HG02884 (cell line): ENCODE measurements around the gene UBE2S.

Experiments
- ATAC-seq: cut with Tn5 transposase; IDR thresholded peaks from one replicate; pipeline ENCODE4 v1.9.1; 2021; ENCODE audit warnings: mild to moderate bottlenecking, moderate library complexity; ENCODE audit not compliant: unreplicated experiment

The UBE2S gene

DNA sequence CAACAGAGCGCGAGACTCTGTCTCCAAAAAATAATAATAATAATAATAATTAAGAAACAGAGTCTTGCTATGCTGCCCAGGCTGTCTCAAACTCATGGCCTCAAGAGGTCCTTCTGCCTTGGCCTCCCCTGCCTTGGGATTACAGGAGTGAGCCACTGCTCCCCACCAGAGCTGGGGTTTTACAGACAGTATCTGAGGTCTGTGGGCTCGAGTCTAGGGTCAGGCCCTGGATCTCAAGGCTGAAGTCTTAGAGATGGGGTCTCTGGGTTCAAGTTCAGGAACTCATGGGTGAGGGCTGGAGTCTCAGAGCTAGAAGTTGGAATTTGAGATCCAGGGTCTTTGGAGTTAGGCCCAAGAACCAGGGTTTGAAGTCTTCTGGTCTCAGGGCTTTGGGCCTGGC is 40.8 kb downstream of the UBE2S start:
- ATAC-seq: no peak

DNA sequence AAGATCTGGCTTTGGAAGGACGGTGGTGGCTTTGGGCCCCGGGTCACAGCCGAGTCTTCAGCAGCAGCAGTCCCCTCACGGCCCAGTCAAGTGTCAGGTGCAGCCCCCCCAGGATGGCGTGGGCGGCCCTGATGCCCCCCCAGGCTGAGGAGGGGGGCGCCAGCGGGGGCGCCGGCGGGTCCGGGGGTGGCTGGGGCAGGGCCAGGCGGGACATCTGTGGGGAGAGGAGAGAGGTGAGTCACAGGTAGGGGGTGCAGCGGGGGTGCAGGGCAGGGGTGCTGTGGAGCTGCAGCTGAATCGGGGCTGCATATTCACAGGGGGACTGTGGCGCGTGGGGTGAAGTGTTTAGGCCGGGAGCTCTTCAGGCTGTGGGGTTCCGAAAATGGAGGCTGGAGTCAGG is 41.6 kb downstream of the UBE2S start:
- no peak for ATAC-seq

DNA sequence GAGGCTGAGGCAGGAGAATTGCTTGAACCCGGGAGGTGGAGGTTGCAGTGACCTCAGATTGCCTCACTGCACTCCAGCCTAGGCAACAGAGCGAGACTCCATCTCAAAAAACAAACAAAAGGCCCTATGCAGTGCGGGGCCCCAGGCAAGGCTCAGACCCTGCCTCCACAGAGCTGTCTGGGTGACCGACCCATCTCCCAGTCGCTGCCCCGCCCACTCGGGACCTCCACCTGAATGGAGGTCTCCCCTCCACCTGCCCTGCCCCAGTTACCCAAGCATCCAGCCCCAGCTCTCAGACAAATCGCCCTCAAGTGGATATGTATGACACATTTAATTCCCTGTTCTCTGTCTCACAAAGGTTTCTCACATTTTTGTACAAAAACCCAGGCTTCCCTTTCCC is 42.3 kb downstream of the UBE2S start:
- ATAC-seq: no peak

DNA sequence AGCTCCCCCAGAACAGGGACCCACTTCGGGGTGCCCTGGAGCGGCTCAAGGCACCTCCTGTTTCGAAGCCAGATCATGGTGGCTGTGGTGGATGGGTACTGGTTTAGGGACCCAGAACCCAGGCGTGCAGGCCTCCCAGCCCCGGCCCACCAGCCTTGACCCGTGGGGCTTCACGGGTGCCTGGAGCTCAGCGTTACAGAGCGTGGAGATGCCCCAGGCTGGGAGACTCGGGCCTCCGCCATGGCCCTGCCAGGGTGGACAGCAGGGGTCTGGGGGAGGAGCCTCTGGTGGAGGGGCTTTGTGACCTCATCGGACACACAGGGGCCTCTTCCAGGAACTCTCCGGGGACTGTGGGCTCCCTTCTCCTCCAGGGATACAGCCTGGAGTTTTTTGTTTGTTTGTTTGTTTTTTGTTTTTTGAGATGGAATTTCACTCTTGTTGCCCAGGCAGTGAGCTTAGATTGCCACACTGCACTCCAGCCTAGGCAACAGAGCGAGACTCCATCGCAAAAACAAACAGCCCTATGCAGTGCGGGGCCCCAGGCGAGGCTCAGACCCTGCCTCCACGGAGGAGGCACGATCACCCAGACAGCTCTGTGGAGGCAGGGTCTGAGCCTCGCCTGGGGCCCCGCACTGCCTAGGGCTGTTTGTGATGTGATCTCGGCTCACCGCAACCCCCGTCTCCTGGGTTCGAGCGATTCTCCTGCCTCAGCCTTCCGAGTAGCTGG is 44.4 kb downstream of the UBE2S start, which contains the start of gene GARIN5B:
TSS of gene GARIN5B (minus strand) at position 271 of the 727 bp plus-strand sequence. CDS start at position 77, 194 bp downstream.
- no peak for ATAC-seq

DNA sequence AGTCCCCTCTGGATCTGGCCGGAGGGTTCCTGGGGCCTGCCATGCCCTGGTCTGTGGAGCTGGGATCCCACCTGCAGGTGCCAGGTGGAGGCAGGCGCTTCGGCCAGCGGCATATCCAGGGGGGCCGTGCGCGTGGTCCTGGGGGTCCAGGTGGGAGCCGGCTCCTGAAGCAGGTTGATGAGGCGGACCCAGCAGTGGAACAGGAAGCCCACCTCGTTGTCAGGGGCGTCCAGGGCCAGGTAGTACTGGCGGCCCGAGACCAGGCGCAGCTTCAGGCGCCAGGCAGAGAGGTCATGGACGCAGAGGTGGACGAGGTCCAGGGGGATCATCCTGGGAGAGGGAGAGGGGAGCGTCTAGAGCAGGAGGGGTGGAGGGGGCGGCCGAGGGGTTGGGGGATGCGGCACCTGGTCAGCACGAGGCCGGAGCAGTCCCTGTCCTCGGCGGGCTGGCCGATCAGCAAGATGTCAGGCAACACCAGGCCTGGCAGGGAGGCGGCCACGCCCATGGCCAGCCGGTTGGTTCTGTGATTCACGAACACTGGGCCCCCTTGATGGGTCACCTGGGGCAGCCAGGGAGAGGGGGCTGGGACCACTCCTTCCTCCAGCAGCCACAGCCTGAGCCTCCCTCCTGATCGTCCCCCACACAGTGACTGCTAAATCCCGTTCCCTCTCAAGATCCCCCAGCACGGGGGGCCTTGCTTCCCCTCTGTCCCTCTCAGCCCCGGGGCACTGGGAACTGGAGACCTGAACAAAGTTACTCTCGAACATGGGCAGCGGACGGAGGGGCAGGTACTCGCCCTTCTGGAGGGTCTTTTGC is 45.2 kb downstream of the UBE2S start:
- no peak for ATAC-seq

DNA sequence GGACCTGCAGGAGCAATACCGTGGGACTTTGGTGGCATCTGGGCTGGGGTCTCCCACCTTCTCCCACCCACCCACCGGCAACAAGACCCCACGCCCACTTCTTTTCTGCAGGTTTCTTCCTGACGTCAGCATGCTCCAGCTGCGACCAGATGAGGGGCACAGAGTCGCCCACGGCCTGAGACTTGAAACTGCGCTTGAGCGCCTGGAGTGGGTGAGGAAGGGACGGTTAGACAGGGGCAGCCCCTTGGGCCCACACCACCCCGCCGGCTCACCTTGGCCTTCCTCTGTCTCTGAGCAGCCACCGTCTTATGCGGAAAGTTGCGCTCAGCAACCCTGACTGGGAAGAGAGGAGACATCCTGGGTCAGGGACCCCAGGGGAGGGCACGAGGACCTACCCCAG is 46.7 kb downstream of the UBE2S start:
- no peak for ATAC-seq

DNA sequence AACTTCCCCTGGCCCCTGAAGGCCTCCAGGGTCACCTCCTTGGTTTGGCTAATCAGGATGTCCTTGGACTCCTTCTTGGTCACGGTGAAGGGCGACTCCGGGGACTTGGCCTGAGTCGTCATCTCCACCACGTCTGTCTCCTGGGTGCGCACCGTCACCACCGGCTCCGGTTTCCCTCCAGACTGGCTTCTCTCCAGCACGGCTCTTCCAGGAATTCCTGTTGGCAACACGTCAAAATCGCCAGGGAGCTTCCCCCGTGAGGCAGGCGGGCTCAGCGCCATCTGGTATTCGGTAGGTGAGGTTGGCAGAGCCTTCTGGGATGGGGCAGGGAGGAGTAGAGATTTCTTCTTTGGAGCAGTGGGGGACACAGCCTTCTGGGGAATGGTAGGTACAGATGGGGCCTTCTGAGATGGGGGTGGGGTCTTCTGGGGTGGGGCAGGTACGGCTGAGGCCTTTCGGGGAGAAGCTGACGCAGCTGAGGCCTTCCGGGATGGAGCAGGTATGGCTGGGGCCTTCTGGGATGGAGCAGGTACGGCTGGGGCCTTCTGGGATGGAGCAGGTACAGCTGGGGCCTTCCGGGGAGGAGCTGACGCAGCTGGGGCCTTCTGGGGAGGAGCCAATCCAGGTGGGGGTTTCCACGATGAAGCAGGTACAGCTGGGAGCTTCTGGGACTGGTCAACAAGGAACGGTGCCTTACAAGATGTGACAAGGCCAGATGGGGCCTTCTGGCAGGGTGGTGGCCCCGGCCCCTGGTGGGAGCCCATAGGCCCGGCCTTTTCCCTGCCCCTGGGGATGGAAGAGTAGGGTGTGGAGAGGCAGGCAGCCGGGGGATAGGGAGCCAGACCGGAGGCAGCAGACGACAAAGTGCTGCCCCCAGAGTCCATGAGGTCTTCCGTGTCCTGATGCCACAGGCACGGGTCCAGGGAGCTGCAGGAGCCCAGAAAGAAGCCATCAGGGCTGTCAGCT is 48.4 kb downstream of the UBE2S start:
- ATAC-seq: no peak

DNA sequence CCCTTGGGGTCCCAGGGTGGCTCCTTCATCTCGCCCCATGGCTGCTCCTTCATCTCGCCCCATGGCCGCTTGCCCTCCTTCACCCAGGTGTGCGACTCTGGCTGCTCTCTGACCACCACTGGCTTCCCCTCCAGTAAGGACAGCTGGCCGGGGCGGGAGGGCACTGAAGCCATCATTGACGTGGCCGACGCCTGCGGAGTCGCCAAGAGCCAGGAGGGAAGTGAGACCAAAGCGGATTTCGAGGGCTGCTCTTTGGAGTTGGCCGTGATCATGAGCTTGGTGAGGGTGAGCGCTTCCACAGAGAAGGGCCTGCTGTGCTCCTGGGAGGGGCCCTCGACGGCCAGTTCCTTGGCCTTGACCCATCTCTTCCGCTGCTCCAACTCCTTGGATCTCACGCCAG is 49.1 kb downstream of the UBE2S start:
- ATAC-seq: no peak

DNA sequence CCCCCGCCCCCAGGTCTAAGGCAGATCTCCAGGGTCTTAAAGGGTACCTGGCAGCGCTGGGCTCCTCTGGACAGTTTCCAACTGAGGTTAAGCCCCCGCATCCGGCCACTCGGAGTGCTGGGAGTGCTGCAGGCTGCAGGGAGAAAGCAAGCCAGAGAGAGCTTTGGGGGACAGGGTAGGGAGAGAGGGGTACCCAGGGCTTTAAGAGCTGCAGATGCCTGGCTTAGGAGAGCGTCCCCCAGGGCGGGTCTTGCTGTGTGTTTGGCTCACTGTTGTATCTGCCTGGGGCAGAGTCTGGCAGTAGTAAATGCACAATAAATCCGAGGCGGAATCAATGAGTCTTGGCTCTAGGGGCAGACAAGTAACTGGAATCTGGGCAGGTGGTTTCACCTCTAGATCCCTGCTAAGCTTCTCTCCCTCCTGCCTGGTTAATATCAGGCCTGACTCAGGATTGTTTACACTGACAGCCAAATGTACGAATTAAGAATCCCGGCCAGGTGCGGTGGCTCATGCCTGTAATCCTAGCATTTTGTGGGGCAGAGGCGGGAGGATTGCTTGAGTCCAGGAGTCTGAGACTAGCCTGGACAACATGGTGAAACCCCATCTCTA is 52.3 kb downstream of the UBE2S start:
- no peak for ATAC-seq

DNA sequence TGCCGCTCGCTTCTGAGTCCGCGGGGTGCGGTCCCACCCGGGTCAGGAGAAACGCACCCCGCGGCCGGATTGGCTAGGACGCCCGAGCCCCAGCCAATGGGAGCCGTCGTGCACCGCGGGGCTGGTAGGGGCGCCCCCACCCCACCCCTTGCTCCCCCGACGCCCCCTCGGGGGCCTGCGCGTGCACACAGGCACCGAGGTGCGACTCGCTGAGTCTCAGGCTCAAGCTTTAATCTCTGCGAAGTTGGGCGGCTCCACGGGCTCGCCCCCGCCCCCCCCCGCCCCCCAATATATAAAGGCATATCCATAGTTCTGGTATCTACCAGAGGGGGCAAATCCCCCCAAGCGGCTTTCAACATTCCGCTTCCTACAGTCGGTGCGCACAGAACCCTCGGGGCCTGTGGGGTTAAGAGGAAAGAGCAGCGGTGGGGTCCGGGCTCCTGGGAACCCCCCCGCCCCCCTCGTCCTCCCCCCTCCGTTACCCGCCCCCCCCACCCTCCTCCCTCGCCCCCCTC is 52.8 kb downstream of the UBE2S start, which contains the start of gene COX6B2:
TSS of gene COX6B2 (minus strand) at position 22 of the 515 bp plus-strand sequence. CDS start 198 bp downstream, outside the sequence.
- ATAC-seq: no peak

DNA sequence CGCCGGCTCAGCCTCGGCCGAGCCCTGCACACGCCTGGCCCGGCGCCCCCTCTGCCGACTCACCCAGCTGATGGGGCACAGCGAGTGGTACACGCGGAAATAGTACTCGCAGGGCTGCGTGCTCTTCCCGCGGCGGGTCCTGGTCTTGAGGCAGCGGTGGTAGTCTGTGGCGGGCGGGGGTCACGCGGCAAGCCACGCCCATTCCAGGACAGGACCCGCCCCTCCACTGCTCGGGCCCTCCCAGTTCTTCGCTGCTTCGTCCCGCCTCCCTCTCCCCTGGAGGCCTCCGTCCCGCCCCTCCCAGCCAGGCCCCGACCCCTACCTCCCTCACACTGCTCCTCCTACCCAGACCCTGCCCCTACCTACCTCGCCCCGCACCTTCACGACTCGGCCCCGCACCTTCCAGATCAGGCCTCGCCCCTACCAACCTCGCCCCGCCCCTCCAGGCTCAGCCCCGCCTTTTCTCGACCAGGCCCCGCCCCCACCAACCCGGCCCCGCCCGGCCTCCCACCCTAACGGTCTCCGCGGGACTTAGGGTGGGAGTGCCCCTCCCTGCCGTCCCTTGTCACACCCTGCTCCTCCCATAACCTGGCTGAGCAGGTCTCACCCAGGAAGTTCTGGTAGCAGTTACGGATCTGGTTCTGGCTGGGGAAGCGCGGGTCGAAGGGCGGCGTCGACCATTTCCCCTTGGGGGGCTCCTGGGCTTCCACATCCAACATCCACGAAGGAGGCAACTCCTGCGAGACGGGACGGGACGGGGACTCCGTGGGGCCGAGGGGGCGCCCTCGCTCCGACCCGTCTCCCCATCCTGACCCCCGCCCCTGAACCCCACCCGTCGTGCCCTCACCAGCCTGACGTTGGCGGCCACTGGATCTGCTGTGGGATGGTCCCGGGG is 53.5 kb downstream of the UBE2S start:
- ATAC-seq: no peak

DNA sequence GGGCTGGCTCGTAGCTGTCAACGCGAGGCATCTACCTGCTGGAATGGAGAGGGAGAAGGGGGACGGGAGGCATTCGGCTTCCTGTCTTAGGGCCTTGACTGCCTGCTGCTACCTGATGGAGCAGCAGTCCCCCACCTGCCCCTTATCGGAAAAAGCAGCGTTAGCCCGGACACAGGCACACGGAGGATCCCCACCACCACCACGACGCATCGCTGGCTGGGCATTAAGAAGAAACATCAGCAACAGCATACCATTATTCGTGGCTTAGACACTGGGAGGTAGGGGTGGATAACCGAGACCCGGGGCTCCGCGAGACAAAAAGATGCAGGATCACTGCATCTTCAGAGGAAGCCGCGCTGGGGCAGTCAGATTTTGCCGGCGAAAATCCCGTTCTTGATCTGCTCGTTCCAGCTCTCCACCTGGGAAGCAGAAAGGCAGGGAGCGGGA is 54.2 kb downstream of the UBE2S start:
- ATAC-seq: no peak

DNA sequence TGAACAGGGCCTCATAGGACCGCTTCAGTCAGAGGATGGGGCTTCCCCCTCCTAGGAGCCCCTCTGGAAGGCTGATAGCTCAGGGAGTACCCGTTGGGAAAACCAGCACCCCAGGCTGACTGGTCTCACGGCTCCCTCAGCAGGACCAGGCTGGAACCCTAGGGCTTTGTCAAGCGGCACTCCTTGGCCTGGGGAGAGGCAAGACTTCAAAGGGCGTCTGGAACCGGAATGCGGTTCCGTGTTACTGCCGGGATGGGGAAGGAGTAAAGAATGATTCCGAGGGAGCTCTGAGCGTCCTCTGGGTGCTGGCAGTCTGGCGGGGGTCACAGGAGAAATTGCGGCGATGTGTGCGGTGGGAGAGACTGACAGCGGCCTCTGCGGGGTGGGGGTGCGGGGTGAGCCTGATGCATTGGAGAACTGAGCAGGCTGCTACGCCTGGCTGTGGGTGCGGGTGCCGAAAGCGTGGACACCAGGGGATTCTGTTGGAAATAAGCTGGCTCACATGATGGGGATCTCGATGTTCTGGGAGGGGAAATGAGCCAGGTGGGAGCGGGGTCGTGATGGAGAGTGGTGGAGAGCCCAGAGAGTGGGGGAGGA is 54.9 kb downstream of the UBE2S start:
- no peak for ATAC-seq

DNA sequence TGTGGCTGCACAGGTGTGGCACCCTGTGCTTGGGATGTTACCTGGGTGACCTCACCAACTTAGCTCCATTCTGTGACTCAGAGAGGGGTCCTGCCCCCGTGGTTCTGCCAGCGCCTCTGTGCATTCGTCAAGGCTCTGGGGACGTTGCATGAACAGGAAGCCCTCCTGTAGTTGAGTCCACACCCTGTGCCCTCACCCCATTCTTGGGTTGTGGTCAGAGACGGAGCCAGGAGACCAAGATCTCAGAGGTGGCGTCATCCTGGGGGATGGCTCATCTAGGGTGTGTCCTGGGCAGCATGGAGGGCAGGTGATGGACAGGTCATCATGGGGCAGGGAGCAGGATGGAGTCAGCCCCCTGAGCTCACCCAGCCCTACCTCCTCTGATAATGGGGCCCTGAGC is 55.5 kb downstream of the UBE2S start:
- ATAC-seq: no peak

DNA sequence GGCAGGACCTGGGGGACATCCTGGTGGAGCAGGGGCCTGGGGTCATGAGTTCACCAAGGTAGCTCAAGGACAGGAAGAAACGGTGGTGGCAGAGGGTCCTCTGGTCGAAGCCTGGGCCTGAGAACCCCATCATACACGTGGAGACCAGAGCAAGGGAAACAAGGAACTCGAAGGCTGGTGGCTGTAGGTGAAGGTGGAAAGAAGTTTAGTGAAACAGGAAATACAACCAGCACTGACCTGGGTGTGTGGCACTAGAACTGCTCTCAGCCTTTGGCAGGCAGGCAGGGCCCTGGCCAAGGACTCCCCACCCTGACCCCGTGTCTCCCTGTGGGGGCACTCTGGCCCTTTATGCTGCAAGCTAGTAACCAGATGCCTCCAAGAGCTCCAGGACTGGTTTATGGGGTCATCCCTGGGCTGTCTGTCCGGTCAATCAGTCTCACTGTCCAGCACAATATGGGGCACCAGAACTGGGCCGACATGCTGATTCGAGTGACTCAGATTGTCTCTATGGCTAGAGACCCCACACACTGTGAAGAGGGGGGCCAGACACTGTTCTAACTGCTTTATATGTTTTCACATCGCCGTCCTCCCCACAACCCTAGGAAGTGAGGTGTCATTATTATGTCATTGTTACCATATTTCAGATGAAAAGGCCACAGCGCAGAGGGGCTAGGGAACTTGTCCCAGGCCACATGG is 56.8 kb downstream of the UBE2S start:
- ATAC-seq: no peak
